ENCODE results near the gene PLEKHO2.

PLEKHO2 gene

GRCh38 chr15:64877435-64877834 is 35.7 kb downstream of the PLEKHO2 start:
- H3K4me3 ChIP-seq (ENCODE audit: low read depth, low read length): no peak overlapping the region
- no peaks in the 10 kb centered on the region for H3K9me3 ChIP-seq (ENCODE audit: control insufficient read depth, insufficient read depth, low read depth, low read length)
- H3K27ac ChIP-seq (ENCODE audit: low read depth, low read length): no peak overlapping the region
- no peaks in the 10 kb centered on the region for H3K27me3 ChIP-seq (ENCODE audit: control insufficient read depth, insufficient read depth, low read length)
- peaks cover 38% of the 10 kb centered on the region for H3K4me1 ChIP-seq (ENCODE audit: control insufficient read depth, insufficient read depth, low read length)
- H3K36me3 ChIP-seq (ENCODE audit: control insufficient read depth, insufficient read depth, low read length): no peaks in the 10 kb centered on the region
- H3K9ac ChIP-seq (ENCODE audit: low read length): no peak overlapping the region

DNA sequence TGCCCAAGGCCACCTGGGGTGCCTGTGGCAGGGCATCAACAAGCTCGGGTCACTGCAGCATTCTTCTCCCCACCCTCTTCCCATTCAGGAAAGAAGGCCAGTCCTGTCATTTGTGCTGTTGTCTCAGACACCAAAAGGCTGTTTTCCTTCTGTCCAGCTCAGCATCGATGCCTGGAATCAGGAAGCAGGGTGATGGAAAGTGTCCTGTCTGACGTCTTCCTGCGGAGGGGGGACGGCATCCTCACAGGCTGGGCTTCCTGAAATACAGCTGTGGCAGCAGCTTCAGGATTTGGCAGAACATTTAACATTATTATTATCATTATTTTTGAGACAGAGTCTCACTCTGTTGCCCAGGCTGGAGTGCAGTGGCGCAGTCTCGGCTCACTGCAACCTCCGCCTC is 37.0 kb downstream of the PLEKHO2 start:
- H3K9me3 ChIP-seq (ENCODE audit: control insufficient read depth, insufficient read depth, low read depth, low read length): no peaks in the 10 kb centered on the region
- no peak overlapping the region for H3K27ac ChIP-seq (ENCODE audit: low read depth, low read length)
- no peaks in the 10 kb centered on the region for H3K36me3 ChIP-seq (ENCODE audit: control insufficient read depth, insufficient read depth, low read length)
- peaks cover 34% of the 10 kb centered on the region for H3K4me1 ChIP-seq (ENCODE audit: control insufficient read depth, insufficient read depth, low read length)
- no peaks in the 10 kb centered on the region for H3K27me3 ChIP-seq (ENCODE audit: control insufficient read depth, insufficient read depth, low read length)
- H3K9ac ChIP-seq (ENCODE audit: low read length): no peak overlapping the region
- no peak overlapping the region for H3K4me3 ChIP-seq (ENCODE audit: low read depth, low read length)

DNA sequence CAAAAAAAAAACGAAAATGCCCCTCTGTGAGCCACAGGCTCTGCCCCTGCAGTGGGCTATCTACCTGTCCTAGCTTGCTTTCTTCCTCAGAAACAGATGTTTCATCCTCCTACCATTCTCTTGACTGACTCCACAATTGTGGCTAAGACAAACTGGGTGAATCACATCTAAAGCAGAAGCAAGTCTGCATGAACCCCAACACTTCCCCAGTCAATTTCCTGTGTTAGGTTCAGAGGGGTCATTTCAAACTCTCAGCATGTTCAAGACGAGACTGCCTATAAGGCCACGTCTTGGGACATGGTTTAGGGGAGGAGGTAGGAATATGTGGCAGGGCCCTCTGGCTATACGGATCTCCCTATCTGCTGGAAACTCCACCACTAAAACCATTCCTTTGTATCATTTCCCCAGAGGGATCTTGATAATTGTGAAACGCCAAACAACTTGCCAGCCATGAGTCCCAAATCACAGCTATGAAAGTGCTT is 41.4 kb downstream of the PLEKHO2 start:
- H3K27ac ChIP-seq (ENCODE audit: low read depth, low read length): no peak overlapping the region

GRCh38 chr15:64883997-64884511 is 42.3 kb downstream of the PLEKHO2 start:
- Histone ChIP-seq H3K27me3 (ENCODE audit: control insufficient read depth, insufficient read depth, low read length) (no peaks in the 10 kb centered on the region), H3K27ac (ENCODE audit: low read depth, low read length) (no peak overlapping the region), H3K4me3 (ENCODE audit: low read depth, low read length) (no peak overlapping the region), H3K36me3 (ENCODE audit: control insufficient read depth, insufficient read depth, low read length) (no peaks in the 10 kb centered on the region), H3K9me3 (ENCODE audit: control insufficient read depth, insufficient read depth, low read depth, low read length) (no peaks in the 10 kb centered on the region), H3K4me1 (ENCODE audit: control insufficient read depth, insufficient read depth, low read length) (peaks cover 14% of the 10 kb centered on the region; the same call in 1 of the 2 replicates), H3K9ac (ENCODE audit: low read length) (no peak overlapping the region)

More for the DNA sequence above, 41.4 kb downstream of the PLEKHO2 start:
- Histone ChIP-seq H3K27me3 (ENCODE audit: control insufficient read depth, insufficient read depth, low read length) (no peaks in the 10 kb centered on the region), H3K4me3 (ENCODE audit: low read depth, low read length) (no peak overlapping the region), H3K9me3 (ENCODE audit: control insufficient read depth, insufficient read depth, low read depth, low read length) (no peaks in the 10 kb centered on the region), H3K4me1 (ENCODE audit: control insufficient read depth, insufficient read depth, low read length) (peaks cover 14% of the 10 kb centered on the region; the same call in 1 of the 2 replicates), H3K36me3 (ENCODE audit: control insufficient read depth, insufficient read depth, low read length) (no peaks in the 10 kb centered on the region), H3K9ac (ENCODE audit: low read length) (no peak overlapping the region)

DNA sequence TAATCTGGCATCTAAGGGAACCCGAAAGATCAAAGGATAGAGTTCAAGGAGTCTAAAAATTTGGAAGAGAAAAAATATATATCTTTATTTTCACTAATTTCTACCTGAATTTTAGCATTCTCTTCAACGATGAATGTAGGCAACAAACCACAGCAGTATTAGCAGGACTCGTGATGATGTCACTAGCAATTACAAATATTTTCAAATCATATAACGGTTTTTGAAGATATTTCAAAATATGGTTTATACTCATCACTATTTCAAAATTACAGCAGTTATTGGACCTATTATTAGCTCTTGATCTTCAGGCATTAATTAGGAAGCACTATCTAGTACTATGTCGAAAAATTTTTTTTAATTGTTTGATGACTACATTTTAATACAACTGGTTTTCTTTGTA is 43.0 kb downstream of the PLEKHO2 start:
- no peak overlapping the region for H3K9ac ChIP-seq (ENCODE audit: low read length)
- H3K27me3 ChIP-seq (ENCODE audit: control insufficient read depth, insufficient read depth, low read length): no peaks in the 10 kb centered on the region
- no peak overlapping the region for H3K27ac ChIP-seq (ENCODE audit: low read depth, low read length)

DNA sequence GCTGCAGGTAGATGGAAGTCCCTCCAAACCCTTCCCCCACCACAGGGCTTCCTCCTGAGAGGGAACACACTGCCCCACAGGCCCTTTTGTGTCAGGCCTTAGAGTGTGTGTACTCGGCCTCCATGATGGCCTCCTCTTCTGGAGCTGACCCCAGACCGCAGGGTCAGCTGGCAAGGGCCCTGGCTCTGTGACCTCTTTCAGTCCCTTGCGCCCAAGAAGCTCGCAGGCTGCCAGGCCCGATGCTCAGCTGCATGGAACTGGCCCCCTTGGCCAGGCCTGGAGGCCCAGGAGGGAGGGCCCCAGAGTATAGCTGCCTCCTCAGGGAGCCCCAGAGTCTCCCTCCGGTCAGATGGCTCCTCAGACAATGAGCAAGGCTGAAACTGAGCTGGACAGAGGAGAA is 46.6 kb downstream of the PLEKHO2 start:
- Histone ChIP-seq H3K27ac (ENCODE audit: low read depth, low read length) (no peak overlapping the region), H3K9ac (ENCODE audit: low read length) (no peak overlapping the region), H3K4me1 (ENCODE audit: control insufficient read depth, insufficient read depth, low read length) (peaks cover 15% of the 10 kb centered on the region), H3K36me3 (ENCODE audit: control insufficient read depth, insufficient read depth, low read length) (no peaks in the 10 kb centered on the region), H3K4me3 (ENCODE audit: low read depth, low read length) (no peak overlapping the region), H3K9me3 (ENCODE audit: control insufficient read depth, insufficient read depth, low read depth, low read length) (no peaks in the 10 kb centered on the region), H3K27me3 (ENCODE audit: control insufficient read depth, insufficient read depth, low read length) (no peaks in the 10 kb centered on the region)

More for the DNA sequence above, 43.0 kb downstream of the PLEKHO2 start:
- H3K4me1 ChIP-seq (ENCODE audit: control insufficient read depth, insufficient read depth, low read length): peaks cover 14% of the 10 kb centered on the region; the same call in 1 of the 2 replicates
- no peaks in the 10 kb centered on the region for H3K36me3 ChIP-seq (ENCODE audit: control insufficient read depth, insufficient read depth, low read length)
- H3K4me3 ChIP-seq (ENCODE audit: low read depth, low read length): no peak overlapping the region
- H3K9me3 ChIP-seq (ENCODE audit: control insufficient read depth, insufficient read depth, low read depth, low read length): no peaks in the 10 kb centered on the region

- Histone ChIP-seq H3K4me3 (ENCODE audit: low read depth, low read length) (no peak overlapping the region), H3K27me3 (ENCODE audit: control insufficient read depth, insufficient read depth, low read length) (no peaks in the 10 kb centered on the region), H3K9me3 (ENCODE audit: control insufficient read depth, insufficient read depth, low read depth, low read length) (no peaks in the 10 kb centered on the region), H3K27ac (ENCODE audit: low read depth, low read length) (no peak overlapping the region), H3K36me3 (ENCODE audit: control insufficient read depth, insufficient read depth, low read length) (no peaks in the 10 kb centered on the region), H3K9ac (ENCODE audit: low read length) (no peak overlapping the region), H3K4me1 (ENCODE audit: control insufficient read depth, insufficient read depth, low read length) (peaks cover 31% of the 10 kb centered on the region)
Measured at GRCh38 chr15:64891561-64891960, 49.8 kb downstream of the PLEKHO2 start.

DNA sequence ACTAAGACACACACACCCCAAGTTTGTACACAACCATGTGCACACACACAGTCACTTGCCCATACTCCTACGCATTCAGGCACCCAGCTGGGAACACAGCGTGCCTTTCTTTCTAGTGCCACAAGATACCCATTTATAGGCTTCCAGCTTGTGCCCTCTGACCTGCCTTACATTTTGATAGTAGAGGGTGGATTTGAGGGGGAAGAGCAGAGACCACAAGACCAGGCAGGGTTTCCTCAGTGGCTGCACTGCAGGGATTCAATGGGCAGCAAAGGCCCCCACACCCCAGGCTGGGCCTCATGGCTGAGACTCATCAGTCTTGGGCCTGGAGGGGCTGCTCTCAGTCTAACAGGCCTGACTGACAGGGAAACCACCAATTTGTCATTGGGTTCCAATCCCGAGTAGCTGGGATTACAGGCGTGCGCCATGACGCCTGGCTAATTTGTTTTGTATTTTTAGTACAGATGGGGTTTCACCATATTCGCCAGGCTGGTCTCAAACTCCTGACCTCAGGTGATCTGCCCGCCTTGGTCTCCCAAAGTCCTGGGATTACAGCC is 51.2 kb downstream of the PLEKHO2 start:
- Histone ChIP-seq H3K9me3 (ENCODE audit: control insufficient read depth, insufficient read depth, low read depth, low read length) (no peaks in the 10 kb centered on the region), H3K4me1 (ENCODE audit: control insufficient read depth, insufficient read depth, low read length) (peaks cover 34% of the 10 kb centered on the region), H3K4me3 (ENCODE audit: low read depth, low read length) (no peak overlapping the region), H3K9ac (ENCODE audit: low read length) (no peak overlapping the region), H3K27me3 (ENCODE audit: control insufficient read depth, insufficient read depth, low read length) (no peaks in the 10 kb centered on the region), H3K36me3 (ENCODE audit: control insufficient read depth, insufficient read depth, low read length) (no peaks in the 10 kb centered on the region), H3K27ac (ENCODE audit: low read depth, low read length) (no peak overlapping the region)

DNA sequence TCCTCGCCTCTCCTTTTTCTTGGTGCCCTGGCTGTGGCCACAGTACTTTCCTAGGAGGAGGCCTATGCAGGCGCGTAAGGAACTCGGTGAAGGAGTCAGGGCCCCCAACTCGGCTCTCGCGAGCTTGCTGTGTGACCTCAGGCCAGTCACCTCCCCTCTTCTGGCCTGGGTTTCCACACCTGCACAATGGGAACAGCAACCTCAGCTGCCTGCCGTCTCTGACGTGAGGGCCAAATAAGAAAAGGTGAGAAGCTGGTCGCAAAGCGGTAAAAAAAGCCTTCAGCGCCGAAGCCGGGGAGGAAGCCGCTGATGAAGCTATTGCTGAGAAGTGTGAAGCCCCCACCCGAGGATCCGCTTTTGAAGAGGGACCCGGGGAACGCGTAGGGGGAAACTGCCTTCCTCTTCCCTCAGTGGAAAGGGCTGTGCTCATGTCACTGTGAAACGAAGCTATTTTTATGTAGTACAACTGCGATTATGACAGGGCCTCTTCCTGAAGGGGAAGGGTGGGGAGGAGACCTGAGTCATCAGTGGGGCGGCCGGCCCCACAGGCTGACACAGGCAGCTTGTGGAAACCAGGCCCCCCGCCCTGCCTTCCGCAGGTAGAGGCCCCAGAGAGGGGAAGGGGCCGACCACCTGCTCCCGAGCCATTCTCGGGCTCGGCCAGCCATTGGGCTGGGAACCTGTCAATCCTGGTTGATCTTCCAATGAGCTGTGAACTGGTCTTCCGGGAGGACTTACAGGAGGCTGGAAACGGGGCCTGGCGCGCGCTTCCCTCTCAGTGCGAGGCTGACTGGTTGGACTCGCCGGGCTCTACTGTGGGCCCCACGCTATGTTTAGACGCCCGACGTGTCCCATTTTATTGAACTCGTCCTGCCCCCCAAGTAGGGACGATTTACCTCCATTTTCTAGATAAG is 52.0 kb downstream of the PLEKHO2 start:
- H3K36me3 ChIP-seq (ENCODE audit: control insufficient read depth, insufficient read depth, low read length): no peaks in the 10 kb centered on the region
- H3K9ac ChIP-seq (ENCODE audit: low read length): peak overlapping the region; percentile 48
- H3K4me1 ChIP-seq (ENCODE audit: control insufficient read depth, insufficient read depth, low read length): peaks cover 34% of the 10 kb centered on the region
- no peaks in the 10 kb centered on the region for H3K9me3 ChIP-seq (ENCODE audit: control insufficient read depth, insufficient read depth, low read depth, low read length)
- peak overlapping the region; percentile 52 for H3K4me3 ChIP-seq (ENCODE audit: low read depth, low read length)
- no peaks in the 10 kb centered on the region for H3K27me3 ChIP-seq (ENCODE audit: control insufficient read depth, insufficient read depth, low read length)
- H3K27ac ChIP-seq (ENCODE audit: low read depth, low read length): no peak overlapping the region

DNA sequence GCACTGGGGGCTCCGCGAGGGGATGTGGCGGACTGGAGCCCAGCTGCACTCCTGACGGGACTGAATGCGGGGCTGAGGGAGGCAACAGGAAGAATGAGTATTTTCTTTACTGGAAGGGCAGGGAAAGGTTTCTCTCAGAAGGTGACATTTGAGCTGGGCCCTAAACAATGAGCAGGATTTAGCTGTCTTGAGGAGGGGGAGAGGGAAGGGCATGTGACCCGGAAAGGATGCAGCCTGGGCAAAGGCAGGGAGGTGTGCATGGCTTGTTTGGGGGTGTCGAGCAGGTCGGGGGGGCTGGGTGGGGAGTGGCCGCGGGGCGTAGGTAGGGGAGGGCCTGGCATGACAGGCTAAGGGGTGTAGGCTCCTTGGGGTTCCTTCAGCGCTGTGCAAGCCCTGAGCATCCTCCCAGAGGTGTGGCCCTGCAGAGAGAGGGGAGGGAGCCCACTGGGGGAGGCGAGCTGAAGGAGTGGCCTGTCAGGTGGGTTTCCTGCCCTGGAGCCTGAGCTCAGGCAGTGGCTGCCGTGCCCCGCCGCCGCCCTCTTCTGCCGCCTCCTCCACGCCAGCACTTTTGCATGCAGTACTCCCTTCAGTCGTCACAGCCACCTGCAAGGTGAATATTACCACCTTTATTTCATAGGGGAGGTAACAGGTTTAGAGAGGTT is 52.8 kb downstream of the PLEKHO2 start:
- peak overlapping the region; percentile 48 for H3K9ac ChIP-seq (ENCODE audit: low read length)
- H3K27ac ChIP-seq (ENCODE audit: low read depth, low read length): no peak overlapping the region
- H3K4me3 ChIP-seq (ENCODE audit: low read depth, low read length): peak overlapping the region; percentile 52
- no peaks in the 10 kb centered on the region for H3K27me3 ChIP-seq (ENCODE audit: control insufficient read depth, insufficient read depth, low read length)
- peaks cover 34% of the 10 kb centered on the region for H3K4me1 ChIP-seq (ENCODE audit: control insufficient read depth, insufficient read depth, low read length)
- no peaks in the 10 kb centered on the region for H3K36me3 ChIP-seq (ENCODE audit: control insufficient read depth, insufficient read depth, low read length)
- H3K9me3 ChIP-seq (ENCODE audit: control insufficient read depth, insufficient read depth, low read depth, low read length): no peaks in the 10 kb centered on the region; the same call in 1 of the 2 replicates

Measured in HUES6 (cell line).